NCI-H524 treated with DMSO at 0.1 percent for 48 hours (cell line): Measurements from ENCODE around the gene PEG3.

Experiments
- DNase-seq: peaks from one replicate; lab custom pipeline; 2025; lab: John Stamatoyannopoulos, UW

PEG3 gene

GRCh38 chr19:56838909-56839651 lies 1.4 kb downstream of the PEG3 start:
- DNase-seq, result no peak

GRCh38 chr19:56838024-56838908 lies 2.3 kb downstream of the PEG3 start:
- DNase-seq, result no peak

- no peak for DNase-seq
Measured at GRCh38 chr19:56837492-56838023, 3.0 kb downstream of the PEG3 start.

GRCh38 chr19:56837004-56837403 lies 3.5 kb downstream of the PEG3 start:
- DNase-seq, result no peak

DNA sequence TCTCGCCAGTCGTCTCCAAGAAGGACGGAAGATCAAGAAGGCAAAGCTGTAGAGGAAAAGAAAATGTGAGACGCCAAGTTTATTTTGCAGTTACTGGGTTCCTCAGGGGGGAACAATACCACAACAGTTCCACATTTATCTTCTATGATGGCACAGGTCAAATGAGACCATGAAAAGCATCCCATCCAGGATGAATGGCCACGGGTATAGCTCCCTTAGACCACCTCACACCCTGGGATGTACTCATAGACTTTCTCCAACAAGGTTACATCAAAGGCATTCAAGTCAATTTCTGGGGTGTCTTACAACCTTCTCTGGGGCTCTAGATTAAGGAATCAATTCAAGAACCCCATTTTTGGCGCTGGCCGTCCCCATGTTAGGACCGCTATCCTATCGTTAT lies 4.5 kb downstream of the PEG3 start:
- no peak for DNase-seq

DNA sequence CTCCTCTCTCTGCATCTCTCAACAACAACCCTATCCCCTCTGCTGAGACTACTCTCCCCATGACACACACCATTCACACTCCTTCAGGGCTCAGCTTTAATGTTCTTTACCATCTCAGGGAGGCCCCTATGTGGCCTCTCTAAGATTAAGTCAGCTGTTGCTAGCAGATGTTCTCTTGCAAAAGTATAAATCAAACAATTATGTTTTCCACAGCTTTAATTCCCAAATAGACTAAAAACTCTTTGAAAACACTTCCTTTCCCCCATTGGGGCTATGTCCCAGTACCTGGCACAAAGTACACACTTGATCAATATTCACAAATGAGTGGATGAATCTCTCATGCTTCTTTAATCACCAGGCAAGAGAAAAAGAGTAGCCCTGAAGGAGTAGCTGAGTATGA lies 5.1 kb downstream of the PEG3 start:
- no peak for DNase-seq

- DNase-seq, result no peak
Measured at GRCh38 chr19:56834564-56835375, 5.8 kb downstream of the PEG3 start.

GRCh38 chr19:56832352-56832928 lies 8.1 kb downstream of the PEG3 start:
- DNase-seq, result no peak

GRCh38 chr19:56831255-56831654 lies 9.3 kb downstream of the PEG3 start:
- DNase-seq, result no peak

GRCh38 chr19:56829596-56829995 lies 10.9 kb downstream of the PEG3 start:
- DNase-seq, result no peak

DNA sequence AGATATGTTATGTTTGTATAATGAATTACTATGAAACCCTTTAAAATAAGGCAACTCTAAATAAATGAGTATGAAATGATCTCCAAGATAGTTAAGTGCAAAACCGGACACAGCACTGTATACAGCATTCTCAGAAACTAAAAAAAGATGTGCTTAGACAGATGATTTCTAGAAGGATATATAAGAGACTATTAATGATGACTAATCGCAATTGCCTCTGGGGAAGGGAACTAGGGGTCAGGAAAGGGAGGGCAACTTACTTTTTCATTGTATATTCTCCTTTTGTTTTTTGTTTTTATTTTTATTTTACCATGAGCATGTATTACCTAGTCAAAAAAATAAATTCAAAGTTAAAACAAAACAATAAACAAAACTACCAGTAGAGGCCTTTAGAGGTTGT lies 12.8 kb downstream of the PEG3 start:
- no peak for DNase-seq

DNA sequence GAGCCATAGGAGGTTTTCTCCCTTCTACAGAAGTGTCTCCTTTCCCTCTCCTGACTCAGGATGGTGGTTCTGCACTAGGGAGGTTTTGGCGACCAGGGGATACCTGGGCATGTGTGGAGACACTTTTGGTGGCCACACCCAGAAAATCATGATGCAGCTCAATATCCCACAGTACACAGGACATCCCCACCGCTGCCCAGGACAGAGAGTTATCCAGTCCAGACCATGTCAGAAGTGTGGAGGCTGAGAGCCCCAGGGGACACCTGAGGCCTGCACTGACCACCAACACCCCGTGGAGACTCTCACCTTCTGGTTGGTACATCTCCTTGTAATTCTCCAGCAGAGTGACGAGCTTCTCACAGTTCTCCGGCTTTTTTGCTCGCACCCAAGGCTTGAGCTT lies 16.6 kb downstream of the PEG3 start:
- DNase-seq, result no peak

DNA sequence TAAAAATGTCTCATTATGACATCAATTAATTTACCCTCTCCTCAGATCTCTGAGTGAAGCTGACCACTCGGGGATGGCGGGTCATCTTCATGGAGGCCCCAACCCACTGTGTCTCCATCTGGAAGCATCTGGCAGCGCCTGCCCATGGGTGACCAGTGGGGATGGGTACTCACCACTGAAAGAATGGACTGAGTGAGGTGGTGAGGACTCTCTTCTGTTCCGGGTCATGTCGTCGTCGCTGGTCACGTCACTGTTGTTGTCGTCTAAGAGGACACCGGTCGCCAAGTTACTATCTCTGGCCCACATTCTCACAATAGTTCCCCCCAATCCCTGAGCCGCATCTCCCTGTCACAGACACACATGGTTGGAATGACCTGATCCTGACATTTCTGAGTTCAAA lies 17.1 kb downstream of the PEG3 start:
- DNase-seq, result no peak

DNA sequence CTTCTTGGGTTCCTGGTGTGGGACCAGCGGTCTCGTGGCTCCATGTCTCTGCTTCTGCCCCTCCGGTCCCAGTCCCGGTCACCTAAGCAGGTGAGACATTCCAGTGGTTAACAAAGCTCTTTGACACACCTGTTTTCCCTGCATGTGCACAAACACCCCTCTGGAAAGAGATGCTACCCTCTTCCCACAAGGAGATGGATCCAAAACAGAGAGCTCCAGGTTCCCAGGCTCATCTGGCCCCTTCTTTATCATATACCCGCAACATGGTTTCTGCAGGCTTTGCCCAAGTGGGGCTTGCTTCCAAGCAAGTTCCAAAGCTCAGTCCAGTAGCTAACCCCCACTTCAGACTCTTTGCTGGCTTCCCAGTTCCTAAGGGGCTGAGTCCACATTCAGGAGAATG lies 17.8 kb downstream of the PEG3 start:
- no peak for DNase-seq

- DNase-seq, result no peak
Measured at GRCh38 chr19:56821675-56822074, 18.9 kb downstream of the PEG3 start.

- no peak for DNase-seq
Measured at GRCh38 chr19:56821209-56821608, 19.3 kb downstream of the PEG3 start.

DNA sequence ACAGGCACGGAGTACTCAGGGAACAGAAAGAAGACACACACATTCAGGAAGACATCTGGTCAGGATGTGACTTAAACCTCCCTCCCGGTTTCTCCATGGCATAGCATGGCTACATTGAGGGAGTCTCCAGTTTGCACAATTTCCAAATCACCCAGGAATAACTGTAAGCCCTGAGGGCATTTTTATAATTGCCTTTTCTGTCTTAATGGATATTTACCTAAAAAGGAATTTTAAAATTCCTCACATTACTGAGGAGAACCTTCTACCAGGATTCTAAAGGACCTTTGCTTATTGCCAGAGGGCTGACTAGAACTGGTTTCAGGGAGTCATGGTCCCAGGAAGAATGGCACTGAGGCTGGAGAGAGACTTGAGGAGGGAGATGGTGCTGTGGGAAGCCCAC lies 21.4 kb downstream of the PEG3 start:
- DNase-seq, result no peak

GRCh38 chr19:56814656-56815055 lies 25.9 kb downstream of the PEG3 start:
- DNase-seq, result no peak

DNA sequence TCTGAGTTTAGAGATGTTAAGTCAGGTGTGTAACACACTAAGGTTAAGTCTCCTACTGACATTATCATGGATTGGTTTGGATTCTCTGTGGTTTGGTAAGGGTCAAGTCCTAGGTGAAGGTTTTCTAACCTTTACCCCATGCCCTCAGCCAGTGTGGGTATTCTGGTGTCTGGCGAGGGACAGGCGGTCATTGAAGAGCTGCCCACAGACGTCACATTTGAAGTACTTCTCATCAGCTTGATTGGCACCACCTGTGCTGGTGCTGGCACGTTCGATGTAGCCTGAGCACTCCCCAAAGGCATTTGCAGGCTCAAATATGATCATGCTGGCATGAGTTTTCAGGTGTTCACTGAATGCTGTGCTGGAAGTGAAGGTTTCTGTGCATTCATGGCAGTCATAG lies 27.0 kb downstream of the PEG3 start:
- no peak for DNase-seq

- DNase-seq, result no peak
Measured at GRCh38 chr19:56811480-56811879, 29.0 kb downstream of the PEG3 start.

DNA sequence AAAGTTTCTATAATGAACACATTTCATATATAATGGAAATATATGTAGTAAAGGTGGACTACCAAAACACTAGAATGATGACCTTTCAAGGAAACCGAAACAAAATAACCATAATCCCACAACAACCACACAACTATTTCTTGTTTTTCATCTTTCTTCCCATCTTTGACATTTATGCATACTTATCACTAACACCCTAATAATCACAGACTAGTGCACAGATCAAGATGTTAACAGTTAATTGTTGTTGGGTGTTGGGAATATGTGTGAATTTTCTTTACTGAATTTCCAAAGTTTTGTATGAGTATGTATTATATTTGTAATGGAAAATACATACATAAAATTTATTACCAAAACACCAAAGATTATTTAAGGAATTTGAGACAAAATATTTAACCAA lies 30.3 kb downstream of the PEG3 start:
- no peak for DNase-seq
